KMS-11 (cell line): ENCODE results near the gene TSPAN18.

ENCODE experiments used
- H2AFZ ChIP-seq: fragments of 200-600 bp; sonication (generic); 2 replicates; pipeline ENCODE4 v1.6.1; 2016; ENCODE audit warnings: antibody characterized with exemption, mixed run types, low read depth
- H3K27ac ChIP-seq: fragments of 200-600 bp; sonication (generic); 2 replicates; pipeline ENCODE4 v1.6.1; 2016; ENCODE audit warnings: mild to moderate bottlenecking, mixed run types
- H3K27me3 ChIP-seq: fragments of 200-600 bp; sonication (generic); 2 replicates; pipeline ENCODE4 v1.6.1; 2017; ENCODE audit warnings: mild to moderate bottlenecking, low read depth, mixed run types, moderate library complexity; ENCODE audit not compliant: insufficient read depth
- H3K36me3 ChIP-seq: fragments of 200-600 bp; sonication (generic); 2 replicates; pipeline ENCODE4 v1.6.1; 2017; ENCODE audit warnings: mild to moderate bottlenecking, mixed run types; ENCODE audit not compliant: insufficient read depth
- H3K4me1 ChIP-seq: fragments of 200-600 bp; sonication (generic); 2 replicates; pipeline ENCODE4 v1.6.1; 2016; ENCODE audit warnings: mild to moderate bottlenecking, low read depth, mixed run types; ENCODE audit not compliant: poor library complexity, severe bottlenecking
- H3K4me2 ChIP-seq: fragments of 200-600 bp; sonication (generic); 2 replicates; pipeline ENCODE4 v1.7.0; 2016; ENCODE audit warnings: mild to moderate bottlenecking, mixed run types
- H3K4me3 ChIP-seq: fragments of 200-600 bp; sonication (generic); IDR thresholded peaks from 2 replicates; pipeline ENCODE4 v1.6.1; 2017; ENCODE audit warnings: low read depth, low read length, mixed read lengths; ENCODE audit not compliant: insufficient read depth
- H3K79me2 ChIP-seq: fragments of 200-600 bp; sonication (generic); 2 replicates; pipeline ENCODE4 v1.6.1; 2016; ENCODE audit warnings: low read depth, mixed run types; ENCODE audit not compliant: insufficient read depth
- H3K9ac ChIP-seq: fragments of 200-600 bp; sonication (generic); 2 replicates; pipeline ENCODE4 v1.6.1; 2016; ENCODE audit warnings: mild to moderate bottlenecking, mixed run types
- H4K20me1 ChIP-seq: fragments of 200-600 bp; sonication (generic); 2 replicates; pipeline ENCODE4 v1.6.1; 2016; ENCODE audit warnings: mild to moderate bottlenecking, mixed run types; ENCODE audit not compliant: insufficient read depth
- CTCF ChIP-seq: fragments of 200-600 bp; sonication (generic); conservative IDR thresholded peaks from 2 replicates; pipeline ENCODE4 v1.6.1; 2017; ENCODE audit warnings: low read depth, mild to moderate bottlenecking, antibody characterized with exemption, low read length, moderate library complexity, mixed read lengths

The TSPAN18 gene

GRCh38 chr11:44832452-44832851, 105.7 kb downstream of the TSPAN18 start:
- Histone ChIP-seq H3K4me2 (no peak overlapping the region), H4K20me1 (no peaks in the 10 kb centered on the region), H3K9ac (no peak overlapping the region), H3K4me3 (no peak overlapping the region), H3K27ac (no peak overlapping the region), H3K79me2 (no peaks in the 10 kb centered on the region), H2AFZ (no peak overlapping the region), H3K36me3 (no peaks in the 10 kb centered on the region), H3K27me3 (no peaks in the 10 kb centered on the region), H3K4me1 (no peaks in the 10 kb centered on the region)
- no peak for TF ChIP-seq CTCF

- Histone ChIP-seq H3K27ac (no peak overlapping the region), H3K27me3 (no peaks in the 10 kb centered on the region)
Measured at GRCh38 chr11:44833221-44833876, 106.6 kb downstream of the TSPAN18 start.

GRCh38 chr11:44833877-44834452, 107.2 kb downstream of the TSPAN18 start:
- Histone ChIP-seq H3K27ac (no peak overlapping the region), H3K4me3 (no peak overlapping the region), H3K27me3 (no peaks in the 10 kb centered on the region), H3K79me2 (no peaks in the 10 kb centered on the region), H3K4me2 (no peak overlapping the region), H2AFZ (no peak overlapping the region), H3K9ac (no peak overlapping the region), H3K36me3 (no peaks in the 10 kb centered on the region), H4K20me1 (no peaks in the 10 kb centered on the region), H3K4me1 (no peaks in the 10 kb centered on the region)
- no peak for TF ChIP-seq CTCF

More at GRCh38 chr11:44833221-44833876, 106.6 kb downstream of the TSPAN18 start:
- Histone ChIP-seq H3K4me3 (no peak overlapping the region), H3K4me2 (no peak overlapping the region), H2AFZ (no peak overlapping the region), H3K9ac (no peak overlapping the region), H3K4me1 (no peaks in the 10 kb centered on the region), H4K20me1 (no peaks in the 10 kb centered on the region), H3K79me2 (no peaks in the 10 kb centered on the region), H3K36me3 (no peaks in the 10 kb centered on the region)
- no peak for TF ChIP-seq CTCF

- Histone ChIP-seq H3K36me3 (no peaks in the 10 kb centered on the region), H3K4me3 (no peak overlapping the region), H3K4me1 (no peaks in the 10 kb centered on the region), H3K27ac (no peak overlapping the region), H3K9ac (no peak overlapping the region), H2AFZ (no peak overlapping the region), H4K20me1 (no peaks in the 10 kb centered on the region), H3K4me2 (no peak overlapping the region), H3K79me2 (no peaks in the 10 kb centered on the region), H3K27me3 (no peaks in the 10 kb centered on the region)
- no peak for TF ChIP-seq CTCF
Measured at GRCh38 chr11:44834846-44835245, 108.1 kb downstream of the TSPAN18 start.
